ENCODE data around the gene ZRANB3. TPM values are rescaled to one million over a fixed set of nuclear protein-coding genes. Genes with fewer than 3 reads are reported as not detected.

ZRANB3 gene
- total and polyA plus RNA-seq, 2 donors, result 2.6 to 8.0 TPM

- H3K27ac ChIP-seq (ENCODE audit: low read depth in 1 of 2, low read length in 1 of 2), result no peak overlapping the region
- DNase-seq (ENCODE audit: low read depth in 6 of 9, low spot score in 9 of 9), result no peak
- H3K4me3 ChIP-seq (ENCODE audit: low read length in 2 of 2), result no peak overlapping the region
- 97% methylated on average over 1 of the region's 1 CpG for WGBS
- no peaks in the 10 kb centered on the region for H3K9me3 ChIP-seq (ENCODE audit: control insufficient read depth in 2 of 2, insufficient read depth in 1 of 2, low read length in 1 of 2)
- H3K36me3 ChIP-seq (ENCODE audit: control insufficient read depth in 2 of 2, insufficient read depth in 2 of 2, low read length in 1 of 2), result no peaks in the 10 kb centered on the region
- H3K27me3 ChIP-seq (ENCODE audit: control insufficient read depth in 2 of 2, insufficient read depth in 1 of 2, low read length in 1 of 2), result no peaks in the 10 kb centered on the region
- no peaks in the 10 kb centered on the region for H3K4me1 ChIP-seq (ENCODE audit: control insufficient read depth in 2 of 2, insufficient read depth in 2 of 2, low read length in 2 of 2)
Observed at GRCh38 chr2:135327146-135327545, 203.9 kb downstream of the ZRANB3 start.

GRCh38 chr2:135320465-135321355, 210.3 kb downstream of the ZRANB3 start:
- H3K27ac ChIP-seq (ENCODE audit: low read depth in 1 of 2, low read length in 1 of 2), result no peak overlapping the region
- H3K4me3 ChIP-seq (ENCODE audit: low read length in 2 of 2), result no peak overlapping the region
- 98% methylated on average over 4 of the region's 4 CpGs for WGBS
- H3K4me1 ChIP-seq (ENCODE audit: control insufficient read depth in 2 of 2, insufficient read depth in 2 of 2, low read length in 2 of 2), result peaks cover 0 to 6% of the 10 kb centered on the region in 2 donors
- no peak for DNase-seq (ENCODE audit: low read depth in 6 of 9, low spot score in 9 of 9)
- no peaks in the 10 kb centered on the region for H3K9me3 ChIP-seq (ENCODE audit: control insufficient read depth in 2 of 2, insufficient read depth in 1 of 2, low read length in 1 of 2)
- no peaks in the 10 kb centered on the region for H3K27me3 ChIP-seq (ENCODE audit: control insufficient read depth in 2 of 2, insufficient read depth in 1 of 2, low read length in 1 of 2)
- no peaks in the 10 kb centered on the region for H3K36me3 ChIP-seq (ENCODE audit: control insufficient read depth in 2 of 2, insufficient read depth in 2 of 2, low read length in 1 of 2)

- H3K4me1 ChIP-seq (ENCODE audit: control insufficient read depth in 2 of 2, insufficient read depth in 2 of 2, low read length in 2 of 2), result peaks cover 0 to 6% of the 10 kb centered on the region in 2 donors
- no peak for DNase-seq (ENCODE audit: low read depth in 6 of 9, low spot score in 9 of 9)
- no peak overlapping the region for H3K27ac ChIP-seq (ENCODE audit: low read depth in 1 of 2, low read length in 1 of 2)
- H3K9me3 ChIP-seq (ENCODE audit: control insufficient read depth in 2 of 2, insufficient read depth in 1 of 2, low read length in 1 of 2), result no peaks in the 10 kb centered on the region
- WGBS, result 96% methylated on average over 2 of the region's 2 CpGs
- no peaks in the 10 kb centered on the region for H3K36me3 ChIP-seq (ENCODE audit: control insufficient read depth in 2 of 2, insufficient read depth in 2 of 2, low read length in 1 of 2)
- H3K27me3 ChIP-seq (ENCODE audit: control insufficient read depth in 2 of 2, insufficient read depth in 1 of 2, low read length in 1 of 2), result no peaks in the 10 kb centered on the region
- H3K4me3 ChIP-seq (ENCODE audit: low read length in 2 of 2), result no peak overlapping the region
Observed at GRCh38 chr2:135318808-135319207, 212.2 kb downstream of the ZRANB3 start.

GRCh38 chr2:135317375-135317774, 213.6 kb downstream of the ZRANB3 start:
- Histone ChIP-seq H3K4me1 (ENCODE audit: control insufficient read depth in 2 of 2, insufficient read depth in 2 of 2, low read length in 2 of 2) (peaks cover 0 to 6% of the 10 kb centered on the region in 2 donors), H3K9me3 (ENCODE audit: control insufficient read depth in 2 of 2, insufficient read depth in 1 of 2, low read length in 1 of 2) (no peaks in the 10 kb centered on the region), H3K27ac (ENCODE audit: low read depth in 1 of 2, low read length in 1 of 2) (no peak overlapping the region), H3K36me3 (ENCODE audit: control insufficient read depth in 2 of 2, insufficient read depth in 2 of 2, low read length in 1 of 2) (no peaks in the 10 kb centered on the region), H3K27me3 (ENCODE audit: control insufficient read depth in 2 of 2, insufficient read depth in 1 of 2, low read length in 1 of 2) (no peaks in the 10 kb centered on the region), H3K4me3 (ENCODE audit: low read length in 2 of 2) (no peak overlapping the region)
- 70% methylated on average over 1 of the region's 1 CpG for WGBS
- peak in 4 of 9 donors; percentile 8 to 49 (median 24) for DNase-seq (ENCODE audit: low read depth in 6 of 9, low spot score in 9 of 9)

GRCh38 chr2:135311962-135312361, 219.1 kb downstream of the ZRANB3 start:
- 99% methylated on average over 2 of the region's 2 CpGs for whole genome bisulfite sequencing

GRCh38 chr2:135311268-135311667, 219.8 kb downstream of the ZRANB3 start:
- no peak for DNase-seq (ENCODE audit: low read depth in 6 of 9, low spot score in 9 of 9)
- peaks cover 0 to 3% of the 10 kb centered on the region in 2 donors for H3K9me3 ChIP-seq (ENCODE audit: control insufficient read depth in 2 of 2, insufficient read depth in 1 of 2, low read length in 1 of 2)
- H3K27me3 ChIP-seq (ENCODE audit: control insufficient read depth in 2 of 2, insufficient read depth in 1 of 2, low read length in 1 of 2), result no peaks in the 10 kb centered on the region
- H3K4me1 ChIP-seq (ENCODE audit: control insufficient read depth in 2 of 2, insufficient read depth in 2 of 2, low read length in 2 of 2), result no peaks in the 10 kb centered on the region
- no peak overlapping the region for H3K4me3 ChIP-seq (ENCODE audit: low read length in 2 of 2)
- WGBS, result 98% methylated on average over 3 of the region's 3 CpGs
- H3K36me3 ChIP-seq (ENCODE audit: control insufficient read depth in 2 of 2, insufficient read depth in 2 of 2, low read length in 1 of 2), result no peaks in the 10 kb centered on the region
- no peak overlapping the region for H3K27ac ChIP-seq (ENCODE audit: low read depth in 1 of 2, low read length in 1 of 2)

More at GRCh38 chr2:135311962-135312361, 219.1 kb downstream of the ZRANB3 start:
- Histone ChIP-seq H3K36me3 (ENCODE audit: control insufficient read depth in 2 of 2, insufficient read depth in 2 of 2, low read length in 1 of 2) (no peaks in the 10 kb centered on the region), H3K27ac (ENCODE audit: low read depth in 1 of 2, low read length in 1 of 2) (no peak overlapping the region), H3K4me3 (ENCODE audit: low read length in 2 of 2) (no peak overlapping the region), H3K27me3 (ENCODE audit: control insufficient read depth in 2 of 2, insufficient read depth in 1 of 2, low read length in 1 of 2) (no peaks in the 10 kb centered on the region), H3K9me3 (ENCODE audit: control insufficient read depth in 2 of 2, insufficient read depth in 1 of 2, low read length in 1 of 2) (no peaks in the 10 kb centered on the region), H3K4me1 (ENCODE audit: control insufficient read depth in 2 of 2, insufficient read depth in 2 of 2, low read length in 2 of 2) (no peaks in the 10 kb centered on the region)
- DNase-seq (ENCODE audit: low read depth in 6 of 9, low spot score in 9 of 9), result no peak

GRCh38 chr2:135304694-135305093, 226.3 kb downstream of the ZRANB3 start:
- over 99% methylated on average over 4 of the region's 4 CpGs for WGBS
- no peaks in the 10 kb centered on the region for H3K36me3 ChIP-seq (ENCODE audit: control insufficient read depth in 2 of 2, insufficient read depth in 2 of 2, low read length in 1 of 2)
- peaks cover 0 to 6% of the 10 kb centered on the region in 2 donors for H3K9me3 ChIP-seq (ENCODE audit: control insufficient read depth in 2 of 2, insufficient read depth in 1 of 2, low read length in 1 of 2)
- H3K4me1 ChIP-seq (ENCODE audit: control insufficient read depth in 2 of 2, insufficient read depth in 2 of 2, low read length in 2 of 2), result no peaks in the 10 kb centered on the region
- DNase-seq (ENCODE audit: low read depth in 6 of 9, low spot score in 9 of 9), result no peak
- H3K27me3 ChIP-seq (ENCODE audit: control insufficient read depth in 2 of 2, insufficient read depth in 1 of 2, low read length in 1 of 2), result no peaks in the 10 kb centered on the region
- H3K4me3 ChIP-seq (ENCODE audit: low read length in 2 of 2), result no peak overlapping the region
- H3K27ac ChIP-seq (ENCODE audit: low read depth in 1 of 2, low read length in 1 of 2), result no peak overlapping the region

- no peaks in the 10 kb centered on the region for H3K4me1 ChIP-seq (ENCODE audit: control insufficient read depth in 2 of 2, insufficient read depth in 2 of 2, low read length in 2 of 2)
- H3K27ac ChIP-seq (ENCODE audit: low read depth in 1 of 2, low read length in 1 of 2), result no peak overlapping the region
- peaks cover 0 to 8% of the 10 kb centered on the region in 2 donors for H3K9me3 ChIP-seq (ENCODE audit: control insufficient read depth in 2 of 2, insufficient read depth in 1 of 2, low read length in 1 of 2)
- 99% methylated on average over 1 of the region's 1 CpG for WGBS
- no peaks in the 10 kb centered on the region for H3K27me3 ChIP-seq (ENCODE audit: control insufficient read depth in 2 of 2, insufficient read depth in 1 of 2, low read length in 1 of 2)
- H3K36me3 ChIP-seq (ENCODE audit: control insufficient read depth in 2 of 2, insufficient read depth in 2 of 2, low read length in 1 of 2), result no peaks in the 10 kb centered on the region
- DNase-seq (ENCODE audit: low read depth in 6 of 9, low spot score in 9 of 9), result no peak
- no peak overlapping the region for H3K4me3 ChIP-seq (ENCODE audit: low read length in 2 of 2)
Observed at GRCh38 chr2:135299658-135300244, 231.3 kb downstream of the ZRANB3 start.

GRCh38 chr2:135299165-135299564, 231.9 kb downstream of the ZRANB3 start:
- 97% methylated on average over 2 of the region's 2 CpGs for WGBS
- no peaks in the 10 kb centered on the region for H3K36me3 ChIP-seq (ENCODE audit: control insufficient read depth in 2 of 2, insufficient read depth in 2 of 2, low read length in 1 of 2)
- DNase-seq (ENCODE audit: low read depth in 6 of 9, low spot score in 9 of 9), result no peak
- peaks cover 0 to 8% of the 10 kb centered on the region in 2 donors for H3K9me3 ChIP-seq (ENCODE audit: control insufficient read depth in 2 of 2, insufficient read depth in 1 of 2, low read length in 1 of 2)
- H3K27ac ChIP-seq (ENCODE audit: low read depth in 1 of 2, low read length in 1 of 2), result no peak overlapping the region
- H3K4me1 ChIP-seq (ENCODE audit: control insufficient read depth in 2 of 2, insufficient read depth in 2 of 2, low read length in 2 of 2), result no peaks in the 10 kb centered on the region
- no peak overlapping the region for H3K4me3 ChIP-seq (ENCODE audit: low read length in 2 of 2)
- no peaks in the 10 kb centered on the region for H3K27me3 ChIP-seq (ENCODE audit: control insufficient read depth in 2 of 2, insufficient read depth in 1 of 2, low read length in 1 of 2)
